Suprapubic skin (tissue), 4 donors: ENCODE measurements around the gene PSMB3. TPM values are rescaled to one million over a fixed set of nuclear protein-coding genes. Genes with fewer than 3 reads are reported as not detected.

ENCODE experiments used
- DNase-seq, 2 donors: peaks; one replicate each; pipeline ENCODE4 v3.0.0-alpha.2; 2019; ENCODE audit warnings: low spot score in 2 of 2
- H3K27ac ChIP-seq: fragments of 200-600 bp; sonication (generic); one replicate; pipeline ENCODE4 v1.5.1; 2019
- H3K27me3 ChIP-seq: fragments of 200-600 bp; sonication (generic); one replicate; pipeline ENCODE4 v1.5.1; 2019
- H3K36me3 ChIP-seq: fragments of 200-600 bp; sonication (generic); one replicate; pipeline ENCODE4 v1.5.1; 2019
- H3K4me1 ChIP-seq: fragments of 200-600 bp; sonication (generic); one replicate; pipeline ENCODE4 v1.5.1; 2019
- H3K4me3 ChIP-seq: fragments of 200-600 bp; sonication (generic); one replicate; pipeline ENCODE4 v1.5.1; 2019; ENCODE audit warnings: mild to moderate bottlenecking
- H3K9me3 ChIP-seq: fragments of 200-600 bp; sonication (generic); one replicate; pipeline ENCODE4 v1.5.1; 2019
- EP300 ChIP-seq: sonication (generic); formaldehyde crosslinking; IDR thresholded peaks from one replicate; pipeline ENCODE4 v1.6.1; 2017; ENCODE audit warnings: antibody characterized with exemption
- POLR2A ChIP-seq, 2 donors: fragments of 450-650 bp; IDR thresholded peaks; one replicate each; pipeline ENCODE4 v1.6.1; 2017; ENCODE audit warnings: antibody characterized with exemption in 2 of 2, mild to moderate bottlenecking in 2 of 2, moderate library complexity in 2 of 2
- POLR2AphosphoS5 ChIP-seq, 3 donors: sonication (generic); formaldehyde crosslinking; IDR thresholded peaks; one replicate each; pipeline ENCODE4 v1.6.1; 2017; ENCODE audit warnings: antibody characterized with exemption in 3 of 3
- WGBS: methylation state at CpG from one replicate; pipeline ENCODE4 v1.1.5; 2018; 5-methylcytosine and 5-hydroxymethylcytosine counted together
- total RNA-seq, 4 donors: library from RNA; depleted of rRNA; stranded (reverse); fragments of >200 nt; gene quantifications; one replicate each; pipeline ENCODE4 v1.1.0, GENCODE V29; 2016
- TF ChIP-seq, protein P1 (sequence below), 2 donors: fragments of 200-600 bp in 1 of 2; fragments of 450-650 bp in 1 of 2; sonication (generic) in 1 of 2; IDR thresholded peaks; one replicate each; pipeline ENCODE4 v1.5.1; 2016 to 2019; ENCODE audit warnings: antibody characterized with exemption in 2 of 2, mild to moderate bottlenecking in 1 of 2, moderate library complexity in 1 of 2

Gene PSMB3
- total RNA-seq, 4 donors from 2014 or later = 106 to 186 (median 162) TPM

DNA sequence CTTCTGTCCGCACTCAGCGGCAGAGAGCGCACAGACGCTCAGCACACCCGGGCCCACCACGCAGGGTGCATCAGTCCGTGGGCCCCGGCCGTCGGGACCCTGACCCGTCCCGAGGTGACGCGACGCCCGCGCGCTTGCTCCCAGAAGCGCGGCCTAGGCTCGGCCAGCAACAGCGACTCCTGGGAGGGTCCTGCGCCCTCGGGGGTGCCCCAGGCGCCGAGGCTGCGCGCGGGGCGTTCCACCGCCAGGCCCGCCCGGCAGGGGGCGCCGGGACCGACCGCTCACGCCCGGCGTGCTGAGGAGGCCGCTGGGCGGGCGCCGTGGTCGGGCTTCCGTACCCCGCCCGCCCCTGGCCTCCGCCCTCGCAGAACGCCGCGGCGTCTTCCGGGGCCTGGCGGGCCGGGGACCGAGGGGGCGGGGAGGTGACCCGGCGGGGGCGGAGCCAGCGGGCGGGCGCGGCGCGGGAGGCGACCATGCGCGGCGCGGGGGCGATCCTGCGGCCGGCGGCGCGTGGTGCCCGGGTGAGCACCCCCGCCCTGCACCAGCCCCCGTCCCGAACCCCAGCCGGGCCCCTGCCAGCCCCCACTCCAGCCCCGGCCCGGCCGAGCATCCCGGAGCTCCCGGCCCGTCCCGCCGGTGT is 22.5 kb upstream of the PSMB3 start, which contains the start of gene CISD3:
Gene CISD3 (plus strand): TSS at position 456 of the 640 bp plus-strand sequence. CDS start 18 bp downstream, at position 474.
- Histone ChIP-seq H3K27ac (peak within 1 kb of the TSS; percentile 88), H3K27me3 (no peaks in the 10 kb centered on the region), H3K36me3 (peaks cover 15% of the 10 kb centered on the region), H3K9me3 (no peaks in the 10 kb centered on the region), H3K4me3 (peak within 1 kb of the TSS; percentile 82), H3K4me1 (peaks cover 59% of the 10 kb centered on the region)
- peak; percentile 86 to 88 for DNase-seq
- TF ChIP-seq, protein P1, sequence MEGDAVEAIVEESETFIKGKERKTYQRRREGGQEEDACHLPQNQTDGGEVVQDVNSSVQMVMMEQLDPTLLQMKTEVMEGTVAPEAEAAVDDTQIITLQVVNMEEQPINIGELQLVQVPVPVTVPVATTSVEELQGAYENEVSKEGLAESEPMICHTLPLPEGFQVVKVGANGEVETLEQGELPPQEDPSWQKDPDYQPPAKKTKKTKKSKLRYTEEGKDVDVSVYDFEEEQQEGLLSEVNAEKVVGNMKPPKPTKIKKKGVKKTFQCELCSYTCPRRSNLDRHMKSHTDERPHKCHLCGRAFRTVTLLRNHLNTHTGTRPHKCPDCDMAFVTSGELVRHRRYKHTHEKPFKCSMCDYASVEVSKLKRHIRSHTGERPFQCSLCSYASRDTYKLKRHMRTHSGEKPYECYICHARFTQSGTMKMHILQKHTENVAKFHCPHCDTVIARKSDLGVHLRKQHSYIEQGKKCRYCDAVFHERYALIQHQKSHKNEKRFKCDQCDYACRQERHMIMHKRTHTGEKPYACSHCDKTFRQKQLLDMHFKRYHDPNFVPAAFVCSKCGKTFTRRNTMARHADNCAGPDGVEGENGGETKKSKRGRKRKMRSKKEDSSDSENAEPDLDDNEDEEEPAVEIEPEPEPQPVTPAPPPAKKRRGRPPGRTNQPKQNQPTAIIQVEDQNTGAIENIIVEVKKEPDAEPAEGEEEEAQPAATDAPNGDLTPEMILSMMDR (IDR thresholded peaks at IDR 0.05) = peak; percentile 85 to 90
- no peak for TF ChIP-seq POLR2A (IDR thresholded peaks at IDR 0.05)
- 0% methylated on average over 5 of the region's 92 CpGs for WGBS

DNA sequence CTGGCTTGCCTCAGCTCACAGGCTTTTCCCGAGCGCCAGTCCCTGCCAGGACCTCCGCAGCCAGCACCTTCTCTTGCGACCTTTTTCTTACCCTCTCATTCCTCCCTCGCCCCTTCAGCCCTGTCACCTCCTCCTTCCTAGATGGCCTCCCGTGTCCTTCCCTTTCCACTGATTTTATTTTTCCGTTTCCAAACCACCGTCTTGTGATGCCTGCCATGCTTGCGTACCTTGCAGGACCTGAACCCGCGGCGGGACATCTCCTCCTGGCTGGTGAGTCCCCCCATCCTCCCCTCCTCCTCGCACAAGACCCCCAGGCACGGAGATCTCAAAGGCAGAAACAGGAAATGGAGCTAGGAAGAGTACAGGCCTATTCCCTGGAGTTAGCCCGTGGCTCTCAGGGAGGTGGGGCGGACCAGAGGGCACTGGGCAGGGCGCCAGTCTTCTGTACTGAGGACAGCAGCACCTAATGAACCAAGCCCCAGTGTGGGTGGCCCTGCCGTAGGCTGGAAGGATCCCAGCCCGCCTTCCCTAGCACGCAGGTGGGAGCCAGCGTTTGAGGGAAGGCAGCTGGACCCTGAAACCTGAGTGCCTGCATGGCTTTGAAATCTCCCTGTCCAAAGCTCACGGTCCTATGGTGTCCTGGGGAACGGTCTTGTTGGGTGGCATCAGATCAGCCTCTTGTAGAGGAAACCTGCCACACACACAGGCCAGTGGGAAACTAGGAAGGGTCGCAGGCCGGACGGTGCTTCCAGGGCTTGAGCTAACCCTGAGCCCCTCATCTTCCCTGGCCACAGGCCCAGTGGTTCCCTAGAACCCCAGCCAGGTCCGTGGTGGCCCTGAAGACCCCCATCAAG is 21.8 kb upstream of the PSMB3 start:
- TF ChIP-seq EP300 = no peak
- TF ChIP-seq, protein P1 (IDR thresholded peaks at IDR 0.05) = no peak
- TF ChIP-seq POLR2A (IDR thresholded peaks at IDR 0.05) = no peak
- TF ChIP-seq POLR2AphosphoS5 (IDR thresholded peaks at IDR 0.05) = no peak
- peaks cover 63% of the 10 kb centered on the region for H3K4me1 ChIP-seq
- H3K4me3 ChIP-seq = peak overlapping the region; percentile 82
- peak overlapping the region; percentile 88 for H3K27ac ChIP-seq
- H3K9me3 ChIP-seq = no peaks in the 10 kb centered on the region
- 4% methylated on average over 18 of the region's 27 CpGs for WGBS
- DNase-seq = peak; percentile 86
- peaks cover 12% of the 10 kb centered on the region for H3K36me3 ChIP-seq
- H3K27me3 ChIP-seq = no peaks in the 10 kb centered on the region

DNA sequence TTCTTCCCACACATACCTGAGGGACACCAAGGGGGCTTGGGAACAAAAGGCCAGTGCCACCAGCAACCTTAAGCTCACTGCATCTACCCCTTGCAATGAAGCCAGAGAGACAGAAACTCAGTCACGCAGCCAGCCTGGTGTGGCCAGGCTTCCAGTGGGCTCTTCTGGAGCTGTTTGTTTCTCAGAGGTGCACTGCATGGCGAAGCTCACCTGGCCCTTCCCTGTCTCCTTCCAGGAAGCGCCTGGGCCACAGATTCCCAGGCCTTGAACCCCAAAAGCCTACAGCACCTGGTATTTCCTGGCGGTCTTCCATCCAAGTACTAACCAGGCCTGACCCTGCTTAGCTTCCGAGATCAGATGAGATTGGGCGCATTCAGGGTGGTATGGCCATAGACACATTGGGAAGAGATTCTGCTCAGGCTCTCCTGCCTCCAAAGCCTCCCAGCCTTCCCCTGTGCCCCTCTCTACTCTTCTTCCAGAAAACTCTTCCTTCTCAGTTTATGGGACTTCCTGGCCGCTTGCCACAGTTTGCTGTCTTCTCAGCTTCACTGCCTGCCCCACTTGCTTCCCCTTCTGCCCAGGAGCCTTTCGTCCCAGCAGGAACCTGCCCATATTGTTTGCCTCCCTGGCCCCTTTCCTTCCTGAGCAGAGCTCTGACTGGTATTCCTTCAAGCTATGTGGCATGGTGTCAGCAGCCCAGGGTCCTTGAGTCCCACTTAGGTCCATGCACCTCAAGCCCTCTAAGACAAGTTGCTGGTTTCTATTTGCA is 20.8 kb upstream of the PSMB3 start:
- Histone ChIP-seq H3K27ac (peak overlapping the region; percentile 88), H3K27me3 (no peaks in the 10 kb centered on the region), H3K36me3 (peaks cover 20% of the 10 kb centered on the region), H3K4me1 (peaks cover 63% of the 10 kb centered on the region), H3K4me3 (peak overlapping the region; percentile 82), H3K9me3 (no peaks in the 10 kb centered on the region)
- TF ChIP-seq POLR2A (IDR thresholded peaks at IDR 0.05) (no peak), POLR2AphosphoS5 (IDR thresholded peaks at IDR 0.05) (no peak), EP300 (no peak)
- TF ChIP-seq, protein P1 (IDR thresholded peaks at IDR 0.05) = no peak
- no peak for DNase-seq
- 82% methylated on average over 7 of the region's 8 CpGs for WGBS

DNA sequence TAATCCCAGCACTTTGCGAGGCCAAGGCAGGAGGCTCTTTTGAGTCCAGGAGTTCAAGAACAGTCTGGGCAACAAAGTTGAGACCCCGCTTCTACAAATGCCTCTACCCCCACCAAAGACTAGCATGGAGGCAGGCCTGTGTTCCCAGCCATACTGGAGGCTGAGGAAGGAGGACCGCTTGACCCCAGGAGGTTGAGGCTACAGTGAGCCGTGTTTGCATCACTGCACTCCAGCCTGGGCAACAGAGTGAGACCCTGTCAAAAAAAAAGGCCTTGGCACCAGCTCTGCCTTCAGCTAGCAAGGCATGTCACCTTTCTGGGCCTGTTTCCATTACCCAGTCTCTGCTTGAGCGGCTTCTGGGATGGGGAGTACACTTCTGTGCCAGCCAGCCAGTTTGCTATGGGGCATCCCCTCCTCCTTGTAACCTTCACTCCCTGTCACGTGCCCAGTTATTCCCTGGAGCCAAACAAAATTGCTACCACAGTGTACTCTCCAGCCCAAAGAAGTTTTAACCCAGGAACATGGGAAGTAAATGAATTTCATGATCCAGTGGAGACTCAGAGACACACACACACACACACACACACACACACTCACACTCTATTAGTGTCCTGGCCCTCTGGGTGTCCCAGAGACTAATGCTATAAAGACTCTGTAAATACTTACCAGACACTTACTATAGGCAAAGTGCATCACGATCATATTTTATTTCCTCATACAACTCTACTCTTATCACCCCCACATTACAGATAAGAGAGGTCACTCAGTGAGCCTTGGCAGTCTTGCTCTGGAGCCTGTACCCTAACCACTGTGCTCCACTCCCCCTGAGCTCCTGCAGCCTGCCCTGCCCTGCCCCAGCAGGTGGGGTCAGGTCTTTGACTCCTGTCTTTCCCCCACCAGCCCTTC is 19.9 kb upstream of the PSMB3 start:
- Histone ChIP-seq H3K27ac (peak overlapping the region; percentile 15), H3K9me3 (no peaks in the 10 kb centered on the region), H3K4me1 (peaks cover 63% of the 10 kb centered on the region), H3K4me3 (no peak overlapping the region), H3K27me3 (no peaks in the 10 kb centered on the region), H3K36me3 (peaks cover 28% of the 10 kb centered on the region)
- DNase-seq = no peak
- TF ChIP-seq EP300 (no peak), POLR2AphosphoS5 (IDR thresholded peaks at IDR 0.05) (no peak), POLR2A (IDR thresholded peaks at IDR 0.05) (no peak)
- TF ChIP-seq, protein P1 (IDR thresholded peaks at IDR 0.05) = no peak
- WGBS = 69% methylated on average over 5 of the region's 7 CpGs
